ENCODE measurements around the gene TM9SF2. TPM values are rescaled to one million over a fixed set of nuclear protein-coding genes. Genes with fewer than 3 reads are reported as not detected.

The TM9SF2 gene
- total and polyA plus RNA-seq, 2 donors from 2014 or later, result 88.3 to 144 TPM

DNA sequence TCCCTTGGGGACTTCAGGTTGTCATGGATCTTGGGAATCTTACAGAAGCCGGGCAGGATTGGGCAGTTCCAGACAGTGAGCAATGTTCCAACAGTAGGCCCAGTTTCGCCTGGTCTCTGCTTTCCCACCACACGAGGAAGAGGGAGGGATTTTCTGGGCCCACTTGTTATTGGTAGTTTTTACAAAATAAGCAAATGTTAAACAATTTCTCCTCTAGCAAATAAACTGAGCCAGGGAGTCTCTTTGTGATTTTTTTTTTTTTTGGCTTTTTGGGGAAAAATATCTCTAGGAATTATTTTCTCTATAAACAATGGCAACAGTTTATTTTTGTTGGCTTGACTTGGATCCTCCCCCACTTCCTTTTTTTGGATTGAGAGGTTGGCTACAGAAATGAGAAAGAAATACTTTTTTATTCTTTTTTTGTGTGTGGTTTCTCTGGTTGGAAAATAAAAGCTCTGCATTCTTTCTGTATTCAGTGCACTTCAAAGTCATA is 89.3 kb downstream of the TM9SF2 start:
- Histone ChIP-seq H3K36me3 (ENCODE audit: control insufficient read depth in 2 of 3, insufficient read depth in 3 of 3, low read length in 3 of 3) (no peaks in the 10 kb centered on the region), H3K27me3 (ENCODE audit: control insufficient read depth, insufficient read depth, low read length) (no peaks in the 10 kb centered on the region), H3K9me3 (ENCODE audit: control insufficient read depth in 2 of 3, insufficient read depth in 1 of 3, low read length in 3 of 3) (no peaks in the 10 kb centered on the region), H3K4me3 (ENCODE audit: low read length in 3 of 3) (no peak overlapping the region), H3K27ac (ENCODE audit: low read depth in 2 of 2, low read length in 2 of 2) (no peak overlapping the region), H3K4me1 (ENCODE audit: control insufficient read depth in 2 of 3, insufficient read depth in 2 of 3, low read depth in 1 of 3, low read length in 3 of 3) (peaks cover 0 to 6% (median 5%) of the 10 kb centered on the region in 3 donors), H3K9ac (ENCODE audit: low read length in 3 of 3) (no peak overlapping the region)
- TF ChIP-seq, protein P1, sequence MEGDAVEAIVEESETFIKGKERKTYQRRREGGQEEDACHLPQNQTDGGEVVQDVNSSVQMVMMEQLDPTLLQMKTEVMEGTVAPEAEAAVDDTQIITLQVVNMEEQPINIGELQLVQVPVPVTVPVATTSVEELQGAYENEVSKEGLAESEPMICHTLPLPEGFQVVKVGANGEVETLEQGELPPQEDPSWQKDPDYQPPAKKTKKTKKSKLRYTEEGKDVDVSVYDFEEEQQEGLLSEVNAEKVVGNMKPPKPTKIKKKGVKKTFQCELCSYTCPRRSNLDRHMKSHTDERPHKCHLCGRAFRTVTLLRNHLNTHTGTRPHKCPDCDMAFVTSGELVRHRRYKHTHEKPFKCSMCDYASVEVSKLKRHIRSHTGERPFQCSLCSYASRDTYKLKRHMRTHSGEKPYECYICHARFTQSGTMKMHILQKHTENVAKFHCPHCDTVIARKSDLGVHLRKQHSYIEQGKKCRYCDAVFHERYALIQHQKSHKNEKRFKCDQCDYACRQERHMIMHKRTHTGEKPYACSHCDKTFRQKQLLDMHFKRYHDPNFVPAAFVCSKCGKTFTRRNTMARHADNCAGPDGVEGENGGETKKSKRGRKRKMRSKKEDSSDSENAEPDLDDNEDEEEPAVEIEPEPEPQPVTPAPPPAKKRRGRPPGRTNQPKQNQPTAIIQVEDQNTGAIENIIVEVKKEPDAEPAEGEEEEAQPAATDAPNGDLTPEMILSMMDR (IDR thresholded peaks at IDR 0.05; ENCODE audit: borderline replicate concordance, extremely low read depth, insufficient read depth), result no peak
- FAIRE-seq (peak; percentile 47), DNase-seq (peak in 2 of 5 donors; percentile 64 to 86)
- intact Hi-C loops (cut with DNase I), result no loop called here

DNA sequence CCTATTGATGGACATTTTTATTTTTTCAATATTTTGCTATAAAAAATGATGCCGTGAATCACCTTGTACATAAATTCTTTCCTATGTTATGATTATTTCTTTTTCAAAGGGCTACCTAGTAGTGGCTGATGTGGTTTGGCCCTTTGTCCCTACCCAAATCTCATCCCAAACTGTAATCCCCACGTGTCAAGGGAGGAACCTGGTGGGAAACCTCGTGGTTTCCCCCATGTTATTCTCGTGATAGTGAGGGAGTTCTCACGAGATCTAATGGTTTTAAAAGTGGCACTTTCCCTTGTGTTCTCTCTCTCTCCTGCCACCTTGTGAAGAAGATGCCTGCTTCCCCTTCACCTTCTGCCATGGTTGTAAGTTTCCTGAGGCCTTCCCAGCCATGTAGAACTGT is 94.9 kb downstream of the TM9SF2 start:
- DNase-seq (no peak), FAIRE-seq (no peak)
- Histone ChIP-seq H3K9me3 (ENCODE audit: control insufficient read depth in 2 of 3, insufficient read depth in 1 of 3, low read length in 3 of 3) (no peaks in the 10 kb centered on the region), H3K4me3 (ENCODE audit: low read length in 3 of 3) (no peak overlapping the region), H3K4me1 (ENCODE audit: control insufficient read depth in 2 of 3, insufficient read depth in 2 of 3, low read depth in 1 of 3, low read length in 3 of 3) (no peaks in the 10 kb centered on the region), H3K36me3 (ENCODE audit: control insufficient read depth in 2 of 3, insufficient read depth in 3 of 3, low read length in 3 of 3) (no peaks in the 10 kb centered on the region), H3K9ac (ENCODE audit: low read length in 3 of 3) (no peak overlapping the region), H3K27me3 (ENCODE audit: control insufficient read depth, insufficient read depth, low read length) (no peaks in the 10 kb centered on the region), H3K27ac (ENCODE audit: low read depth in 2 of 2, low read length in 2 of 2) (no peak overlapping the region)
- TF ChIP-seq, protein P1 (IDR thresholded peaks at IDR 0.05; ENCODE audit: borderline replicate concordance, extremely low read depth, insufficient read depth), result no peak
- intact Hi-C loops (cut with DNase I), result no loop called here

DNA sequence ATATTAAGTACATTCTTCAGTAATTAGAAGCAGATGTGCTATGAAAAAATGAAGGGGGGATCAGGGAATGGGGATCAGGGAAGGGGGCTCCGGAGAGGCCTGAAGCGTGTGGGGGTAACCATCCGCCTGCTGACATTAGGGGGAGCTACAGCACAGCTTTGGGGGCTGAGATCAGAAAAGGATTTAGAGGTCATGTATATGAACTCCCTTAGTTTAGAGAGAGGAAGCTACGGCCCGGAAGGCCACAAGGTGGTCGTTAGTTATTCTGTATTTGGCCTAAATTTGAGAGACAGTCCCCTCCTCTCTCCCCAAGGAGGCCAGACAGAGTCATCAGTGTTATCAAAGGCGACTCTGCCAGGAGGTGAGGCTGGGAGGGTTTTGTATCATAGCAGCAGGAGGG is 99.0 kb downstream of the TM9SF2 start:
- no peaks in the 10 kb centered on the region for H3K9me3 ChIP-seq (ENCODE audit: control insufficient read depth in 2 of 3, insufficient read depth in 1 of 3, low read length in 3 of 3)
- H3K9ac ChIP-seq (ENCODE audit: low read length in 3 of 3), result no peak overlapping the region
- no peaks in the 10 kb centered on the region for H3K36me3 ChIP-seq (ENCODE audit: control insufficient read depth in 2 of 3, insufficient read depth in 3 of 3, low read length in 3 of 3)
- no peaks in the 10 kb centered on the region for H3K27me3 ChIP-seq (ENCODE audit: control insufficient read depth, insufficient read depth, low read length)
- FAIRE-seq (no peak), DNase-seq (no peak)
- H3K4me3 ChIP-seq (ENCODE audit: low read length in 3 of 3), result no peak overlapping the region
- peaks cover 0 to under 1% (median 0%) of the 10 kb centered on the region in 3 donors for H3K4me1 ChIP-seq (ENCODE audit: control insufficient read depth in 2 of 3, insufficient read depth in 2 of 3, low read depth in 1 of 3, low read length in 3 of 3)
- TF ChIP-seq, protein P1 (IDR thresholded peaks at IDR 0.05; ENCODE audit: borderline replicate concordance, extremely low read depth, insufficient read depth), result peak; percentile 28
- intact Hi-C loops (cut with DNase I), result no loop called here
- H3K27ac ChIP-seq (ENCODE audit: low read depth in 2 of 2, low read length in 2 of 2), result no peak overlapping the region

DNA sequence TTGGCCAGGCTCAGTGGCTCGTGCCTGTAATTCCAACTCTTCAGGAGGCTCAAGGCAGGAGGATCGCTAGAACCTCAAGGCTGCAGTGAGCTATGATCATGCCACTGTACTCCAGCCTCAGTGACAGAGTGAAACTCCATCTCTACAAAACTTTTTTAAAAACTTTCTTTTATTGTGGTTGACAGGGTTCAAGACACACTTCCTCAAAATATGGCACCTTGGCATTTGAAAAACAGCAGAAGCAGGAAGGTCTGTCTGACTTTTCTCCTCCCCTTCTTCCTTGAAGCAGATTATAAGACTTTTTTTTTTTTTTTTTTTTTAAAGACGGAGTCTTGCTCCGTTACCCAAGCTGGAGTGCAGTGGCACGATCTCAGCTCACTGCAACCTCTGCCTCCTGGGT is 100.3 kb downstream of the TM9SF2 start:
- H3K27me3 ChIP-seq (ENCODE audit: control insufficient read depth, insufficient read depth, low read length), result no peaks in the 10 kb centered on the region
- no peaks in the 10 kb centered on the region for H3K36me3 ChIP-seq (ENCODE audit: control insufficient read depth in 2 of 3, insufficient read depth in 3 of 3, low read length in 3 of 3)
- H3K4me1 ChIP-seq (ENCODE audit: control insufficient read depth in 2 of 3, insufficient read depth in 2 of 3, low read depth in 1 of 3, low read length in 3 of 3), result peaks cover 0 to 6% (median 2%) of the 10 kb centered on the region in 3 donors
- no peak for DNase-seq
- no peak overlapping the region for H3K9ac ChIP-seq (ENCODE audit: low read length in 3 of 3)
- intact Hi-C loops (cut with DNase I), result no loop called here
- TF ChIP-seq, protein P1 (IDR thresholded peaks at IDR 0.05; ENCODE audit: borderline replicate concordance, extremely low read depth, insufficient read depth), result no peak
- H3K27ac ChIP-seq (ENCODE audit: low read depth in 2 of 2, low read length in 2 of 2), result no peak overlapping the region
- H3K9me3 ChIP-seq (ENCODE audit: control insufficient read depth in 2 of 3, insufficient read depth in 1 of 3, low read length in 3 of 3), result no peaks in the 10 kb centered on the region
- no peak for FAIRE-seq
- H3K4me3 ChIP-seq (ENCODE audit: low read length in 3 of 3), result no peak overlapping the region
